Lower lobe of right lung (tissue), 2 donors: ENCODE measurements around the gene SMYD3. TPM values are rescaled to one million over a fixed set of nuclear protein-coding genes. Genes with fewer than 3 reads are reported as not detected.

ENCODE experiments used
- ATAC-seq, 2 donors: fragments of 200-7000 bp; cut with Tn5 transposase; one replicate each; pipeline ENCODE4 v1.9.1; 2020 to 2022; ENCODE audit warnings: mild to moderate bottlenecking in 2 of 2, moderate library complexity in 2 of 2
- DNase-seq: peaks from one replicate; pipeline ENCODE4 v3.0.0-alpha.2; 2020
- H3K27ac ChIP-seq: fragments of 200-600 bp; one replicate; pipeline ENCODE4 v1.8.0; 2022
- H3K27me3 ChIP-seq: fragments of 200-600 bp; one replicate; pipeline ENCODE4 v1.8.0; 2022; ENCODE audit warnings: low read depth
- H3K36me3 ChIP-seq: fragments of 200-600 bp; one replicate; pipeline ENCODE4 v1.8.0; 2022; ENCODE audit warnings: mild to moderate bottlenecking
- H3K4me1 ChIP-seq: fragments of 200-600 bp; one replicate; pipeline ENCODE4 v1.8.0; 2022
- H3K4me3 ChIP-seq: fragments of 200-600 bp; one replicate; pipeline ENCODE4 v1.8.0; 2022; ENCODE audit warnings: mild to moderate bottlenecking
- H3K9me3 ChIP-seq: fragments of 200-600 bp; one replicate; pipeline ENCODE4 v1.8.0; 2022
- CTCF ChIP-seq: fragments of 200-600 bp; IDR thresholded peaks from one replicate; pipeline ENCODE4 v1.8.0; 2022; ENCODE audit warnings: antibody characterized with exemption, mild to moderate bottlenecking
- intact Hi-C: fragments of 100-400 bp; cut with DNase I; formaldehyde crosslinking; loops from one replicate; pipeline ENCODE4 v1.11.0; 2022
- total RNA-seq: library from RNA; stranded (reverse); fragmentation: NEBNext Ultra II Directional; extraction: Animal tissue kit (Norgen Biotek cat#: 25700); gene quantifications from one replicate; pipeline ENCODE4 v1.2.1, GENCODE V29; 2021
- donor health status: DM: no; HTN: yes; CAD: no; lungs with severe emphysema.

SMYD3 gene
- total RNA-seq, 1 donor from 2014 or later, result 20.5 TPM

- intact Hi-C loops, result no loop called here
- TF ChIP-seq CTCF, result no peak
- H3K36me3 ChIP-seq, result no peaks in the 10 kb centered on the region
- H3K27ac ChIP-seq, result no peak overlapping the region
- H3K27me3 ChIP-seq, result no peaks in the 10 kb centered on the region
- ATAC-seq (no peak), DNase-seq (no peak)
- no peak overlapping the region for H3K4me3 ChIP-seq
- H3K4me1 ChIP-seq, result no peaks in the 10 kb centered on the region
- H3K9me3 ChIP-seq, result no peaks in the 10 kb centered on the region
Measured at GRCh38 chr1:245701631-245702030, 805.4 kb downstream of the SMYD3 start.

GRCh38 chr1:245700631-245701030 lies 806.4 kb downstream of the SMYD3 start:
- no peak overlapping the region for H3K27ac ChIP-seq
- no peak for TF ChIP-seq CTCF
- intact Hi-C loops, result no loop called here
- H3K4me1 ChIP-seq, result no peaks in the 10 kb centered on the region
- H3K36me3 ChIP-seq, result no peaks in the 10 kb centered on the region
- no peak for ATAC-seq
- no peaks in the 10 kb centered on the region for H3K27me3 ChIP-seq
- no peak overlapping the region for H3K4me3 ChIP-seq
- no peaks in the 10 kb centered on the region for H3K9me3 ChIP-seq
- DNase-seq, result no peak

Other genes starting within 250 kb of the SMYD3 start
- 10.2 TPM for gene TFB2M, start 59.0 kb upstream of the SMYD3 start, total RNA-seq
- gene CNST, start 59.2 kb upstream of the SMYD3 start, total RNA-seq, result 31.4 TPM
- gene SCCPDH, start 217.1 kb upstream of the SMYD3 start, total RNA-seq, result 35.3 TPM